ENCODE data around the gene TAF10. TPM values are rescaled to one million over a fixed set of nuclear protein-coding genes. Genes with fewer than 3 reads are reported as not detected.

The TAF10 gene
- total and polyA plus RNA-seq, 2 of the 13 experiments (the other 11 are each of a cell fraction or from before 2014, with no cell fraction given), result 71.3 to 134 TPM

- TF ChIP-seq ZNF609 (CRISPR knock-in tag; IDR thresholded peaks at IDR 0.05; ENCODE audit: borderline replicate concordance), result no peak
These were observed 3.1 kb downstream of the TAF10 start (continued) for GRCh38 chr11:6608726-6609501.

- Histone ChIP-seq H4K20me1 (ENCODE audit: insufficient read depth, low read length) (no peaks in the 10 kb centered on the region), H3K36me3 (replicated peaks in 1 of 2; ENCODE audit: control insufficient read depth in 1 of 2, insufficient read depth in 2 of 2, low read length in 2 of 2) (peaks cover 21 to 37% of the 10 kb centered on the region in 2 experiments), H3K9me3 (ENCODE audit: low read length) (no peaks in the 10 kb centered on the region), H3K9ac (ENCODE audit: insufficient read depth, low read depth, low read length) (no peak overlapping the region), H3K4me1 (ENCODE audit: insufficient read depth, low read length) (peaks cover 56% of the 10 kb centered on the region), H3K27ac (ENCODE audit: extremely low read length, insufficient read depth, low read length) (no peak overlapping the region), H3K4me2 (ENCODE audit: low read depth, low read length) (no peak overlapping the region), H3K27me3 (ENCODE audit: control insufficient read depth in 1 of 2, insufficient read depth in 2 of 2, low read length in 2 of 2) (no peaks in the 10 kb centered on the region; a peak in 1 of 5 replicates), H2AFZ (ENCODE audit: low read length) (no peak overlapping the region), H3K4me3 (replicated peaks in 1 of 3; ENCODE audit: insufficient read depth in 1 of 3, low read depth in 2 of 3, low read length in 3 of 3) (no peak overlapping the region), H3K79me2 (ENCODE audit: insufficient read depth, low read length) (peaks cover 39% of the 10 kb centered on the region)
- in situ Hi-C loops (cut with HindIII; ENCODE audit: extremely low pct_ligation_motif_present, low pct_unique_long_range_greater_than_20kb) (loop anchor here (10.0 kb wide), 1 partner anchor 123 kb away; the partner anchor contains the start of genes ARFIP2 and TIMM10B), intact Hi-C loops (cut with micrococcal nuclease; ENCODE audit: unreplicated experiment) (no loop called here)
- ATAC-seq (no peak), FAIRE-seq (no peak), DNase-seq (ENCODE audit: low spot score) (no peak)
- WGBS (ENCODE audit: low lambda C conversion rate), result 99% methylated on average over 9 of the region's 9 CpGs
- BruUV-seq (replicated peaks), result no TSS peak
- ChIA-PET CTCF (ENCODE audit: low intra/inter-chr PET ratio, low total read pairs) (no interaction called here), POLR2A (interaction anchor here (2.1 kb wide), 1 partner anchor 10 kb away, joined by 36 read pairs; the partner anchor contains the start of gene TPP1)
- TF ChIP-seq HOXA3 (CRISPR knock-in tag; IDR thresholded peaks at IDR 0.05) (no peak), POLR2A (IDR thresholded peaks at IDR 0.05; ENCODE audit: insufficient read depth in 1 of 2, low read depth in 2 of 2, low read length in 2 of 2) (no peak; a peak in 1 of 4 replicates), SNAI1 (CRISPR knock-in tag; IDR thresholded peaks at IDR 0.05; ENCODE audit: borderline replicate concordance) (no peak), SRSF4 (IDR thresholded peaks at IDR 0.05; ENCODE audit: low read depth, low read length, poor library complexity, severe bottlenecking) (no peak), NRL (CRISPR knock-in tag; IDR thresholded peaks at IDR 0.05; ENCODE audit: borderline replicate concordance) (no peak), FOXO4 (CRISPR knock-in tag; conservative IDR thresholded peaks at IDR 0.05) (no peak), ZSCAN29 (CRISPR knock-in tag; conservative IDR thresholded peaks at IDR 0.05) (no peak), ZNF839 (CRISPR knock-in tag; IDR thresholded peaks at IDR 0.05; ENCODE audit: borderline replicate concordance) (no peak)
These were observed 4.0 kb downstream of the TAF10 start for GRCh38 chr11:6608011-6608410.

Data from HepG2 (cell line).